ENCODE measurements around the gene ZNF606. TPM values are rescaled to one million over a fixed set of nuclear protein-coding genes. Genes with fewer than 3 reads are reported as not detected.
A peak's percentile ranks its signal among the peaks of the same experiment; 100 is the strongest.
"Not testable (repeated sequence)": the region's sequence is repeated elsewhere in the genome, so short reads cannot be mapped to it uniquely, and the experiment has no call there.

ZNF606 gene
- total RNA-seq, 1 donor from 2014 or later, result 45.4 TPM

- Mint-ChIP-seq H3K27me3 (ENCODE audit: low read depth) (no peaks in the 10 kb centered on the region), H3K27ac (no peak overlapping the region), H3K4me1 (no peaks in the 10 kb centered on the region), H3K36me3 (peaks cover 64% of the 10 kb centered on the region), H3K4me3 (no peak overlapping the region), H3K9me3 (peaks cover 65% of the 10 kb centered on the region)
- no peak for DNase-seq (ENCODE audit: low spot score in 2 of 2, unreplicated experiment in 2 of 2)
- no peak for TF ChIP-seq CTCF (IDR thresholded peaks at IDR 0.05; ENCODE audit: unreplicated experiment)
Observed at GRCh38 chr19:58009666-58010301, 7.2 kb upstream of the ZNF606 start.

GRCh38 chr19:58009301-58009665 is 6.7 kb upstream of the ZNF606 start:
- Mint-ChIP-seq H3K4me3 (no peak overlapping the region), H3K27ac (no peak overlapping the region), H3K36me3 (peaks cover 69% of the 10 kb centered on the region), H3K4me1 (peaks cover 2% of the 10 kb centered on the region), H3K9me3 (peaks cover 67% of the 10 kb centered on the region), H3K27me3 (ENCODE audit: low read depth) (no peaks in the 10 kb centered on the region)
- DNase-seq (ENCODE audit: low spot score in 2 of 2, unreplicated experiment in 2 of 2), result no peak
- no peak for TF ChIP-seq CTCF (IDR thresholded peaks at IDR 0.05; ENCODE audit: unreplicated experiment)

- H3K36me3 Mint-ChIP-seq, result peaks cover 73% of the 10 kb centered on the region
- H3K9me3 Mint-ChIP-seq, result peaks cover 67% of the 10 kb centered on the region
- not testable (repeated sequence) for H3K4me1 Mint-ChIP-seq; H3K27me3 Mint-ChIP-seq (ENCODE audit: low read depth); H3K27ac Mint-ChIP-seq; H3K4me3 Mint-ChIP-seq; DNase-seq (ENCODE audit: low spot score in 2 of 2, unreplicated experiment in 2 of 2)
Observed at GRCh38 chr19:58008877-58009276, 6.3 kb upstream of the ZNF606 start.

GRCh38 chr19:58007285-58007684 is 4.7 kb upstream of the ZNF606 start:
- H3K27me3 Mint-ChIP-seq (ENCODE audit: low read depth), result no peaks in the 10 kb centered on the region
- peaks cover 5% of the 10 kb centered on the region for H3K4me1 Mint-ChIP-seq
- H3K9me3 Mint-ChIP-seq, result peaks cover 57% of the 10 kb centered on the region
- H3K4me3 Mint-ChIP-seq, result no peak overlapping the region
- DNase-seq (ENCODE audit: low spot score in 2 of 2, unreplicated experiment in 2 of 2), result no peak
- peaks cover 69% of the 10 kb centered on the region for H3K36me3 Mint-ChIP-seq
- no peak overlapping the region for H3K27ac Mint-ChIP-seq
- TF ChIP-seq CTCF (IDR thresholded peaks at IDR 0.05; ENCODE audit: unreplicated experiment), result no peak

GRCh38 chr19:58003174-58003828 is 681 bp upstream of the ZNF606 start:
- Mint-ChIP-seq H3K9me3 (peaks cover 61% of the 10 kb centered on the region), H3K27me3 (ENCODE audit: low read depth) (no peaks in the 10 kb centered on the region), H3K36me3 (peaks cover 85% of the 10 kb centered on the region), H3K4me1 (peaks cover 16% of the 10 kb centered on the region), H3K27ac (peak overlapping the region; percentile 82), H3K4me3 (peak overlapping the region; percentile 81)
- DNase-seq (ENCODE audit: low spot score in 2 of 2, unreplicated experiment in 2 of 2), result no peak
- no peak for TF ChIP-seq CTCF (IDR thresholded peaks at IDR 0.05; ENCODE audit: unreplicated experiment)

- H3K27ac Mint-ChIP-seq, result peak overlapping the region; percentile 92
- DNase-seq (ENCODE audit: low spot score in 2 of 2, unreplicated experiment in 2 of 2), result no peak
- no peak for TF ChIP-seq CTCF (IDR thresholded peaks at IDR 0.05; ENCODE audit: unreplicated experiment)
- H3K27me3 Mint-ChIP-seq (ENCODE audit: low read depth), result no peaks in the 10 kb centered on the region
- H3K4me1 Mint-ChIP-seq, result peaks cover 16% of the 10 kb centered on the region
- H3K4me3 Mint-ChIP-seq, result peak overlapping the region; percentile 81
- peaks cover 63% of the 10 kb centered on the region for H3K9me3 Mint-ChIP-seq
- peaks cover 88% of the 10 kb centered on the region for H3K36me3 Mint-ChIP-seq
Observed at GRCh38 chr19:58001895-58002369, 688 bp downstream of the ZNF606 start.
